Mesenchymal stem cell (in vitro differentiated cells and primary cell): ENCODE data around the gene VAMP1.

Experiments
- DNase-seq: peaks from one replicate; pipeline ENCODE4 v3.0.0-alpha.2; 2013
- H2AFZ ChIP-seq: one replicate; pipeline ENCODE4 v1.6.1; 2013; ENCODE audit warnings: low read depth, mild to moderate bottlenecking, control low read depth, inconsistent platforms, low read length, moderate library complexity
- H2AK5ac ChIP-seq: 2 replicates; pipeline ENCODE4 v1.6.1; 2013; ENCODE audit warnings: low read length, moderate library complexity, mild to moderate bottlenecking, inconsistent platforms; ENCODE audit not compliant: severe bottlenecking
- H2BK120ac ChIP-seq: one replicate; pipeline ENCODE4 v1.6.1; 2013; ENCODE audit warnings: low read depth, mild to moderate bottlenecking, inconsistent platforms, low read length, moderate library complexity
- H2BK12ac ChIP-seq, 2 experiments: one replicate each; pipeline ENCODE4 v1.6.1; 2013; ENCODE audit warnings: inconsistent platforms in 2 of 2, low read length in 2 of 2, mild to moderate bottlenecking in 2 of 2, moderate library complexity in 2 of 2, control low read depth in 1 of 2
- H2BK15ac ChIP-seq: one replicate; pipeline ENCODE4 v1.6.1; 2013; ENCODE audit warnings: mild to moderate bottlenecking, low read depth, inconsistent platforms; ENCODE audit not compliant: poor library complexity, severe bottlenecking
- H2BK5ac ChIP-seq: 2 replicates; pipeline ENCODE4 v1.6.1; 2013; ENCODE audit warnings: low read depth, mild to moderate bottlenecking, low read length, control low read depth, inconsistent platforms; ENCODE audit not compliant: poor library complexity, severe bottlenecking
- H3K14ac ChIP-seq, 2 experiments: one replicate each; pipeline ENCODE4 v1.6.1; 2013; ENCODE audit warnings: inconsistent platforms in 2 of 2, low read length in 2 of 2, control low read depth in 1 of 2, mild to moderate bottlenecking in 1 of 2, moderate library complexity in 1 of 2
- H3K18ac ChIP-seq, 2 experiments: one replicate each; pipeline ENCODE4 v1.6.1; 2013; ENCODE audit warnings: inconsistent platforms in 2 of 2, low read length in 2 of 2, control low read depth in 1 of 2, low read depth in 1 of 2, mild to moderate bottlenecking in 1 of 2
- H3K23ac ChIP-seq, 2 experiments: one replicate each; pipeline ENCODE4 v1.6.1; 2013; ENCODE audit warnings: inconsistent platforms in 2 of 2, low read length in 2 of 2, mild to moderate bottlenecking in 2 of 2, moderate library complexity in 2 of 2, control low read depth in 1 of 2
- H3K27ac ChIP-seq: 2 replicates; pipeline ENCODE4 v1.5.1; 2013; ENCODE audit warnings: mild to moderate bottlenecking, moderate library complexity, low read length, control low read depth, inconsistent platforms; ENCODE audit not compliant: poor library complexity, severe bottlenecking
- H3K27me3 ChIP-seq, 2 experiments: 2 replicates each; pipeline versions ENCODE4 v1.6.1 to v1.7.0; 2013; ENCODE audit warnings: low read length in 2 of 2, mild to moderate bottlenecking in 2 of 2, moderate library complexity in 2 of 2, control low read depth in 1 of 2, inconsistent platforms in 1 of 2; ENCODE audit not compliant: control insufficient read depth in 1 of 2, insufficient read depth in 1 of 2
- H3K36me3 ChIP-seq, 2 experiments: 2 replicates each; pipeline versions ENCODE4 v1.6.1 to v1.7.0; 2013; ENCODE audit warnings: low read length in 2 of 2, control low read depth in 1 of 2, inconsistent platforms in 1 of 2, low read depth in 1 of 2, mild to moderate bottlenecking in 1 of 2; ENCODE audit not compliant: insufficient read depth in 2 of 2, control insufficient read depth in 1 of 2
- H3K4ac ChIP-seq, 2 experiments: one replicate each; pipeline ENCODE4 v1.6.1; 2013; ENCODE audit warnings: inconsistent platforms in 2 of 2, low read length in 2 of 2, mild to moderate bottlenecking in 2 of 2, moderate library complexity in 2 of 2, control low read depth in 1 of 2, low read depth in 1 of 2
- H3K4me1 ChIP-seq: 2 replicates; pipeline ENCODE4 v1.6.1; 2013; ENCODE audit warnings: low read depth, low read length, control low read depth; ENCODE audit not compliant: control insufficient read depth, insufficient read depth
- H3K4me2 ChIP-seq: 2 replicates; pipeline ENCODE4 v1.6.1; 2013; ENCODE audit warnings: low read length, mild to moderate bottlenecking, inconsistent platforms; ENCODE audit not compliant: poor library complexity, severe bottlenecking
- H3K4me3 ChIP-seq, 2 experiments: 2 replicates each; pipeline versions ENCODE4 v1.5.1 to v1.7.0; 2013; ENCODE audit warnings: low read length in 2 of 2, mild to moderate bottlenecking in 2 of 2, control low read depth in 1 of 2, low read depth in 1 of 2; ENCODE audit not compliant: insufficient read depth in 1 of 2
- H3K79me1 ChIP-seq: replicated peaks from 2 replicates; pipeline ENCODE4 v1.6.1; 2013; ENCODE audit warnings: mild to moderate bottlenecking, control low read depth, low read length, inconsistent platforms; ENCODE audit not compliant: poor library complexity, severe bottlenecking
- H3K9ac ChIP-seq: 2 replicates; pipeline ENCODE4 v1.7.0; 2013; ENCODE audit warnings: mild to moderate bottlenecking, low read length, moderate library complexity
- H3K9me3 ChIP-seq: 2 replicates; pipeline ENCODE4 v1.7.0; 2013; ENCODE audit warnings: mild to moderate bottlenecking, low read length; ENCODE audit not compliant: control insufficient read depth
- H4K8ac ChIP-seq: one replicate; pipeline ENCODE4 v1.6.1; 2013; ENCODE audit warnings: inconsistent platforms, mild to moderate bottlenecking, low read length, moderate library complexity
- H4K91ac ChIP-seq: one replicate; pipeline ENCODE4 v1.6.1; 2013; ENCODE audit warnings: mild to moderate bottlenecking, low read length, inconsistent platforms
- WGBS: methylation state at CpG from one replicate; pipeline ENCODE4 v1.1.7; 2013; ENCODE audit warnings: mixed read lengths; 5-methylcytosine and 5-hydroxymethylcytosine counted together

Gene VAMP1

DNA sequence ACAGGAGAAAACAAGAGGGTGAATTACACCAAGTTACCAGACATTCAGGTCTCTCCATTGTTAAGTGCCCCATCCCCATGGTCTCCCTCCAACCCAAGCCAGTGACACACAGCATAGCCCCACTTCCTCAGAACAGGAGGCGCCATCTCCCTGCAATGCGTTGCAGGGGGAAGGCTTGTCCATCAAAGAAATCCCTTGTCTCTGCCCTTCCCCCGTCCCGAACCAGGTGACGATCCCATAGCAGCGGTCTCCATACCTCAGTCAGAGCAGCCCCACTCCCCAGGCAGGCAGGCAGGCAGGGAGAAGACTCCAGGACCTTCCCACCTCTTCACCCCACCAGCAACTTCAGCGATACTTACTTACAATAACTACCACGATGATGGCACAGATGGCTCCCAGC, 5.9 kb downstream of the VAMP1 start:
- WGBS, result over 99% methylated on average over 8 of the region's 8 CpGs
- H4K8ac ChIP-seq, result no peak overlapping the region

DNA sequence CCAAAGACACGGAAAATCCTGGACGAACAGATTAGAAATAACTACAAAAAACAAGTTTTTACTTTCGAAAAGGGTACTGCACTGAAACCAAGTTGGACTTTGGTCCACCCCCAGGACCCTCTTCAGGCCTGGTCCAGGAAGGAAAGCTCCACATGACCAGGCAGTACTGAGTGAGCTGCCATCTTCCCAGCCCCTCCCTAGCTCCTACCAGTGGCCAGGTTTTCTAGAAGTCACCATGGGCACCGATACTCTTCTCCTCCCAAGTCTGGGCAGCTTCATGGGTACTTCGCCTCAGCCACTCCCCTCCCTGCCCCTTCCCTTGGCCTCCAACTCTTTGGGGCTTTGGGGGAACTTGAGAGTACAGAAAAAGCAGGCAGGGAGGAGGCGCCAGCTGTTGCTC, 6.6 kb downstream of the VAMP1 start:
- Histone ChIP-seq H3K27ac (no peak overlapping the region), H3K4ac (no peak overlapping the region), H3K4me3 (no peak overlapping the region), H3K4me2 (no peak overlapping the region), H3K36me3 (peaks cover 47 to 74% of the 10 kb centered on the region in 2 experiments), H3K4me1 (peaks cover 1% of the 10 kb centered on the region), H3K23ac (no peak overlapping the region), H2AFZ (no peak overlapping the region), H2BK12ac (no peak overlapping the region), H3K9ac (no peak overlapping the region), H3K14ac (no peak overlapping the region), H3K18ac (no peak overlapping the region), H4K8ac (no peak overlapping the region), H4K91ac (no peak overlapping the region), H3K9me3 (no peaks in the 10 kb centered on the region), H2BK120ac (no peak overlapping the region), H3K79me1 (peaks cover 21% of the 10 kb centered on the region), H3K27me3 (no peaks in the 10 kb centered on the region), H2AK5ac (no peak overlapping the region), H2BK5ac (no peak overlapping the region), H2BK15ac (no peak overlapping the region)
- DNase-seq, result no peak
- WGBS, result 89% methylated on average over 4 of the region's 6 CpGs

More for the DNA sequence above, 5.9 kb downstream of the VAMP1 start:
- H3K4me1 ChIP-seq, result peaks cover 4% of the 10 kb centered on the region
- H2BK5ac ChIP-seq, result no peak overlapping the region
- no peak overlapping the region for H2AFZ ChIP-seq
- peaks cover 45 to 67% of the 10 kb centered on the region in 2 experiments for H3K36me3 ChIP-seq
- peaks cover 24% of the 10 kb centered on the region for H3K79me1 ChIP-seq
- H3K4me3 ChIP-seq, result no peak overlapping the region
- no peak overlapping the region for H2AK5ac ChIP-seq
- no peak overlapping the region for H3K4ac ChIP-seq
- H3K27ac ChIP-seq, result no peak overlapping the region
- H4K91ac ChIP-seq, result no peak overlapping the region
- no peak overlapping the region for H3K14ac ChIP-seq
- H3K27me3 ChIP-seq, result no peaks in the 10 kb centered on the region
- no peak overlapping the region for H3K23ac ChIP-seq
- H2BK15ac ChIP-seq, result no peak overlapping the region
- no peaks in the 10 kb centered on the region for H3K9me3 ChIP-seq
- H3K18ac ChIP-seq, result no peak overlapping the region
- no peak overlapping the region for H2BK120ac ChIP-seq
- H2BK12ac ChIP-seq, result no peak overlapping the region
- H3K4me2 ChIP-seq, result no peak overlapping the region
- H3K9ac ChIP-seq, result peak overlapping the region; percentile 16
- DNase-seq, result no peak

DNA sequence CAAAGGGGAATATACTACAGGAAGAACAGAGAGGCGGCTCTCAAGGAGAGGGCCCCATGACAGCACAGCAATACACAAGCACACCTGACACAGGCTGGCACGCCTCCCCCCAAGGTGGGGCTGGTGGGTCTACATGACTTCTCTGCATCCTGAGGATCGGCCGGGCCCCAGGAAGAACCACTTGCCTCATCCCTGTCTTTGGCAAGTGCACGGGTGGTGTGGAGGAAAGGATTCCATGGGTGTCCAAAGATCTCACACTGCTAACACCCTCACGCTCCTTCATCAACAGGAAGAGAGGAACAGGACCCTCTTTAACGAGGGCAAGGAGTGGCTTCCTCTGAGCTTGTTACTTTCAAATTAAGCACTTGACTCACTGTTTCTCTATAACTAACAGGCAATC, 7.3 kb downstream of the VAMP1 start:
- Histone ChIP-seq H3K4me2 (no peak overlapping the region), H2AFZ (no peak overlapping the region), H3K4ac (no peak overlapping the region), H3K27me3 (no peaks in the 10 kb centered on the region), H3K27ac (no peak overlapping the region), H2BK12ac (no peak overlapping the region), H3K9me3 (no peaks in the 10 kb centered on the region), H3K36me3 (peaks cover 53 to 80% of the 10 kb centered on the region in 2 experiments), H3K4me3 (no peak overlapping the region), H2AK5ac (no peak overlapping the region), H3K18ac (no peak overlapping the region), H4K91ac (no peak overlapping the region), H2BK120ac (no peak overlapping the region), H3K23ac (no peak overlapping the region), H4K8ac (no peak overlapping the region), H3K14ac (no peak overlapping the region), H2BK5ac (no peak overlapping the region), H2BK15ac (no peak overlapping the region), H3K79me1 (peaks cover 21% of the 10 kb centered on the region), H3K4me1 (peaks cover 1% of the 10 kb centered on the region), H3K9ac (no peak overlapping the region)
- DNase-seq, result no peak
- WGBS, result 95% methylated on average over 7 of the region's 7 CpGs

DNA sequence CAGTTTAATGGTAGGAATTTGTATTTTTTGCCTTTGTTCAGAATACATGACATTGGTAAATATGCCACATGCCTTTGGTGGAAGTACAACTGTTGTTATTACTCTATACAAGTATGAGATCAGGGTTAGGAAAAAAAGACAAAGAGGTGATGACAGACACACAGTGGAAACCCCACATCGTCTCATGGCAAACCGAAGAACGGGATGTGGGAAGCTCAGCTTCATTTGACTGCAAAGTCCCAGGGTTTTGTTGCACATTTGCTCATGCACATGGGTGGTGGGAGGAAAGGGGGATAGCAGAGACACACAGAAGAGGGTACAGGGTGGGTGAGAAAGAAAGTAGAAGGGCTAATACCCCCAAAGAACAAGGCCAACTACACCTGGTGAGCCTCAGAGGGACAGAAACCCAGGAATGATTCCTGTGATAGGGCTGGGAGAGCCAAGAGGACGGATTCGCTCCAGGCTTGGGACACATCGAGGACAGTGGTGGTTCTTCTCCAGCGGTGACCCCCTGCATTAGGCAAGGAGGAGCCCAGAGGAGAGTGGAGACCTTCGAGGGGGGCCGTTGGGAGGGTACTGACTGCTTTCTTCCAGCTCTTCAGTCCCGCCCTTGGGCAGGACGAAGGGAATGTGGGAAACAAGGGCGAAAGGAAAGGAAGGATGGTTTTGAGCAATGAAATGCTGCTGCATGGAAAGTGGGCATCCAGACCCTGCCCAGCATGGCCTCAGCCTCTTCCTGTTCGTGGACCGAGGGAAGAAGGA, 8.1 kb downstream of the VAMP1 start:
- H3K14ac ChIP-seq, result no peak overlapping the region

More for the DNA sequence above, 8.1 kb downstream of the VAMP1 start:
- no peak overlapping the region for H3K23ac ChIP-seq
- H2BK5ac ChIP-seq, result no peak overlapping the region
- no peaks in the 10 kb centered on the region for H3K9me3 ChIP-seq
- H2BK15ac ChIP-seq, result no peak overlapping the region
- H3K27ac ChIP-seq, result no peak overlapping the region
- no peak overlapping the region for H2BK12ac ChIP-seq
- no peak overlapping the region for H3K4ac ChIP-seq
- H2BK120ac ChIP-seq, result no peak overlapping the region
- H4K8ac ChIP-seq, result no peak overlapping the region
- no peak overlapping the region for H3K4me2 ChIP-seq
- H3K9ac ChIP-seq, result no peak overlapping the region
- H3K79me1 ChIP-seq, result peaks cover 17% of the 10 kb centered on the region
- peaks cover 59 to 86% of the 10 kb centered on the region in 2 experiments for H3K36me3 ChIP-seq
- WGBS, result 95% methylated on average over 14 of the region's 14 CpGs
- H3K4me1 ChIP-seq, result peaks cover 2% of the 10 kb centered on the region
- no peak overlapping the region for H2AFZ ChIP-seq
- H4K91ac ChIP-seq, result no peak overlapping the region
- no peak for DNase-seq
- no peak overlapping the region for H3K4me3 ChIP-seq
- H3K18ac ChIP-seq, result no peak overlapping the region
- H2AK5ac ChIP-seq, result no peak overlapping the region
- H3K27me3 ChIP-seq, result no peaks in the 10 kb centered on the region
